ENCODE measurements around the gene ALCAM.

Gene ALCAM

DNA sequence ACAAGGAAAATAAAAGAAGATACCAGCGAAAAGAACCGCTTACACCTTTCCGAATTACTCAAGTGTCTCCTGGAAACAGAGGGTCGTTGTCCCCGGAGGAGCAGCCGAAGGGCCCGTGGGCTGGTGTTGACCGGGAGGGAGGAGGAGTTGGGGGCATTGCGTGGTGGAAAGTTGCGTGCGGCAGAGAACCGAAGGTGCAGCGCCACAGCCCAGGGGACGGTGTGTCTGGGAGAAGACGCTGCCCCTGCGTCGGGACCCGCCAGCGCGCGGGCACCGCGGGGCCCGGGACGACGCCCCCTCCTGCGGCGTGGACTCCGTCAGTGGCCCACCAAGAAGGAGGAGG, 325 bp downstream of the ALCAM start:
- ATAC-seq, result peak; percentile 10
- TF ChIP-seq ESRRG (CRISPR knock-in tag; IDR thresholded peaks at IDR 0.05) (no peak), ZNF565 (CRISPR knock-in tag; conservative IDR thresholded peaks at IDR 0.05; ENCODE audit: low read depth) (no peak), SNAI2 (CRISPR knock-in tag; IDR thresholded peaks at IDR 0.05) (no peak), ARNTL (CRISPR knock-in tag; IDR thresholded peaks at IDR 0.05; ENCODE audit: borderline replicate concordance, low read depth) (no peak), TCF4 (CRISPR knock-in tag; IDR thresholded peaks at IDR 0.05; ENCODE audit: borderline replicate concordance) (no peak), ZNF8 (CRISPR knock-in tag; IDR thresholded peaks at IDR 0.05) (no peak), RARB (CRISPR knock-in tag; IDR thresholded peaks at IDR 0.05) (no peak)
- TF ChIP-seq, protein P1, sequence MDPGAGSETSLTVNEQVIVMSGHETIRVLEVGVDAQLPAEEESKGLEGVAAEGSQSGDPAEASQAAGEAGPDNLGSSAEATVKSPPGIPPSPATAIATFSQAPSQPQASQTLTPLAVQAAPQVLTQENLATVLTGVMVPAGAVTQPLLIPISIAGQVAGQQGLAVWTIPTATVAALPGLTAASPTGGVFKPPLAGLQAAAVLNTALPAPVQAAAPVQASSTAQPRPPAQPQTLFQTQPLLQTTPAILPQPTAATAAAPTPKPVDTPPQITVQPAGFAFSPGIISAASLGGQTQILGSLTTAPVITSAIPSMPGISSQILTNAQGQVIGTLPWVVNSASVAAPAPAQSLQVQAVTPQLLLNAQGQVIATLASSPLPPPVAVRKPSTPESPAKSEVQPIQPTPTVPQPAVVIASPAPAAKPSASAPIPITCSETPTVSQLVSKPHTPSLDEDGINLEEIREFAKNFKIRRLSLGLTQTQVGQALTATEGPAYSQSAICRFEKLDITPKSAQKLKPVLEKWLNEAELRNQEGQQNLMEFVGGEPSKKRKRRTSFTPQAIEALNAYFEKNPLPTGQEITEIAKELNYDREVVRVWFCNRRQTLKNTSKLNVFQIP (CRISPR knock-in tag; IDR thresholded peaks at IDR 0.05; ENCODE audit: borderline replicate concordance, low read depth), result no peak
- TF ChIP-seq, protein P2, sequence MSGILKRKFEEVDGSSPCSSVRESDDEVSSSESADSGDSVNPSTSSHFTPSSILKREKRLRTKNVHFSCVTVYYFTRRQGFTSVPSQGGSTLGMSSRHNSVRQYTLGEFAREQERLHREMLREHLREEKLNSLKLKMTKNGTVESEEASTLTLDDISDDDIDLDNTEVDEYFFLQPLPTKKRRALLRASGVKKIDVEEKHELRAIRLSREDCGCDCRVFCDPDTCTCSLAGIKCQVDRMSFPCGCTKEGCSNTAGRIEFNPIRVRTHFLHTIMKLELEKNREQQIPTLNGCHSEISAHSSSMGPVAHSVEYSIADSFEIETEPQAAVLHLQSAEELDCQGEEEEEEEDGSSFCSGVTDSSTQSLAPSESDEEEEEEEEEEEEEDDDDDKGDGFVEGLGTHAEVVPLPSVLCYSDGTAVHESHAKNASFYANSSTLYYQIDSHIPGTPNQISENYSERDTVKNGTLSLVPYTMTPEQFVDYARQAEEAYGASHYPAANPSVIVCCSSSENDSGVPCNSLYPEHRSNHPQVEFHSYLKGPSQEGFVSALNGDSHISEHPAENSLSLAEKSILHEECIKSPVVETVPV (CRISPR knock-in tag; IDR thresholded peaks at IDR 0.05), result no peak

DNA sequence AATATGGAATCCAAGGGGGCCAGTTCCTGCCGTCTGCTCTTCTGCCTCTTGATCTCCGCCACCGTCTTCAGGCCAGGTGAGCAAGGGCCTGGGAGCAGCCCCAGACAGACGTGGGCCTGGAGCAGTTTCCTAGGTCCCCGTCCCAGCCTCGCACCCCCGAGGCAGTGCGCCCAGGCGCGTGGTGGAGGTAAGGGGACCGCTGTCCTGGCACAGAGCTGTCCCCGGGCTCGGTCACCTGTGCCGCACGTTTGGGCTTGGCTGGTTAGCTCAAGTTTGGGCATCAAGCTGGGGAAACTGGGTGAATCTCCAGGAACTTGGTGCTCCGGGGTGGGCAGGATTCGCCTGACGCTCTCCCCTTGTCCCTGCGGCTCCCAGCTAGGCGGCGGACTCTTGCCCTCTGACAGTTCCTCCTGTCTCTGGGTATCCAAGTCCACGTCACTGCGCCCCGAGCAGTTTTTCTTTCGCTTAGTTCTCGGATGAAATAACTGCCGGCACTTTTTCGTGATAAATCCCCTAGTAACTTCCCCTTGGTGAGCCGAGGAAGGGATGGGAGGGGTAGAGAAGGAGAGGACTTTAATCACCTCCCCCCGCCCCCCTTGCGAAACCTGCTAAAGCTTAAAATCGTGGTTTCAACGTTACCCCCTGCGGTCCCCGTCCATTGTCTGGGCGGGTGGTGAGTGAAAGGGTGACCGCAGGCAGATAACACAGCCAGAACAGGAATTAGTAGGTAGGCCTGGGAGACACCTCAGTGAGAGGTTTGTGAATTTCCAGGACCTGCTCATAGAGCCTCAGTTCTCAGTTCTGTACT, 901 bp downstream of the ALCAM start:
- peak; percentile 23 for ATAC-seq
- TF ChIP-seq SNAI2 (CRISPR knock-in tag; IDR thresholded peaks at IDR 0.05), result no peak
- TF ChIP-seq TOX (CRISPR knock-in tag; IDR thresholded peaks at IDR 0.05; ENCODE audit: borderline replicate concordance), result no peak
- TF ChIP-seq, protein P3, sequence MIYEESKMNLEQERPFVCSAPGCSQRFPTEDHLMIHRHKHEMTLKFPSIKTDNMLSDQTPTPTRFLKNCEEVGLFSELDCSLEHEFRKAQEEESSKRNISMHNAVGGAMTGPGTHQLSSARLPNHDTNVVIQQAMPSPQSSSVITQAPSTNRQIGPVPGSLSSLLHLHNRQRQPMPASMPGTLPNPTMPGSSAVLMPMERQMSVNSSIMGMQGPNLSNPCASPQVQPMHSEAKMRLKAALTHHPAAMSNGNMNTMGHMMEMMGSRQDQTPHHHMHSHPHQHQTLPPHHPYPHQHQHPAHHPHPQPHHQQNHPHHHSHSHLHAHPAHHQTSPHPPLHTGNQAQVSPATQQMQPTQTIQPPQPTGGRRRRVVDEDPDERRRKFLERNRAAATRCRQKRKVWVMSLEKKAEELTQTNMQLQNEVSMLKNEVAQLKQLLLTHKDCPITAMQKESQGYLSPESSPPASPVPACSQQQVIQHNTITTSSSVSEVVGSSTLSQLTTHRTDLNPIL (CRISPR knock-in tag; IDR thresholded peaks at IDR 0.05; ENCODE audit: low read depth), result no peak
- no peak for TF ChIP-seq ZNF70 (CRISPR knock-in tag; IDR thresholded peaks at IDR 0.05)
- TF ChIP-seq BACH2 (CRISPR knock-in tag; IDR thresholded peaks at IDR 0.05; ENCODE audit: borderline replicate concordance), result no peak
- no peak for TF ChIP-seq PPARA (CRISPR knock-in tag; IDR thresholded peaks at IDR 0.05; ENCODE audit: borderline replicate concordance)
- TF ChIP-seq ZNF565 (CRISPR knock-in tag; conservative IDR thresholded peaks at IDR 0.05; ENCODE audit: low read depth), result no peak

DNA sequence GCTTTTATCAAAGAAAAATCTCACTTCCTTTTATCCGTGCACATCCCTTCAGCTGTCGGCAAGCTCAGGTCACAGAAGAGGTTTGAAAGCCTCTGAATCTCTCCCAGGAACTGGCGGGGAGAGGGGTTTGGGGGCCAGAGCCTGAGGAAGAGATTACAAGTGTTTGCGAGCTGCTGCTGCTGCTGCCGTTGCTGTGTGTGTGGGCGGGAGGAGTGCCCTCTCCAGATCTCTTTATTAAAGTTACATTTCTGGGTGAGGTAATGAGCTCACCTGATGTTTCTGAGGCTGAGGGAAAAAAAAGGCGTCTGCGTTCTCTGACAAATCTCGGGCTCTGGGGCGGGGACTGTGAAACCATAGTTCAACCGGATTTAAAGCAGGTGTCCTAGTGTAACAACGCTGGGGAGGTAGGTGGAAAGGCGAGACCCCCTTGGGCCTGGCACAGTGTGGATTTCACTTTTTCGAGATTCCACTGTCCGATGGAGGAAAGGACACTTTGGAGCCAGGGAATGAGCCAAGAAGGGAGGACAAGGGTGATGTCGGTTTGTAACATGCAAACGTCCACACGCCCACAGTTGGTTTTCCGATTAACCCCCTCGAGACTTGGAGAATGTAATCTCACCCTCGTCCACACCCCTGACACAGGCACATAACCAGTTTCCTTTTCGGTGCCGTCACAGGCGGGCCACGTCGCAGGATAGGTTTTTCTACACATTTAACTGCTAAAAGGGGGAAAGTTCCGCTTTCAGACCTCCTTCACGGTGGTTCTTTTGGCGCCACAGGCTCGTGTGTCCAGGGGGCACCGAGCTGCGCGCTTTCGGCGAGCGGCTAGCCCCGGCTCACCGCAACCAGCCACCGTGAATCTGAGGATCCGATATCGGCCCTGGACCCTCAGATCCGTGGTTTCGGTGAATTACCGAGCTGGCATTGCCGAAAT, 2.1 kb downstream of the ALCAM start:
- no peak; the same call in 2 of the 3 replicates for ATAC-seq
- TF ChIP-seq PPARA (CRISPR knock-in tag; IDR thresholded peaks at IDR 0.05; ENCODE audit: borderline replicate concordance) (no peak), ISL1 (CRISPR knock-in tag; IDR thresholded peaks at IDR 0.05) (no peak), ZNF565 (CRISPR knock-in tag; conservative IDR thresholded peaks at IDR 0.05; ENCODE audit: low read depth) (no peak), OSR1 (CRISPR knock-in tag; IDR thresholded peaks at IDR 0.05) (no peak), ZC3H10 (CRISPR knock-in tag; IDR thresholded peaks at IDR 0.05) (no peak), TOX (CRISPR knock-in tag; IDR thresholded peaks at IDR 0.05; ENCODE audit: borderline replicate concordance) (no peak), SNAI2 (CRISPR knock-in tag; IDR thresholded peaks at IDR 0.05) (no peak)
- TF ChIP-seq, protein P4, sequence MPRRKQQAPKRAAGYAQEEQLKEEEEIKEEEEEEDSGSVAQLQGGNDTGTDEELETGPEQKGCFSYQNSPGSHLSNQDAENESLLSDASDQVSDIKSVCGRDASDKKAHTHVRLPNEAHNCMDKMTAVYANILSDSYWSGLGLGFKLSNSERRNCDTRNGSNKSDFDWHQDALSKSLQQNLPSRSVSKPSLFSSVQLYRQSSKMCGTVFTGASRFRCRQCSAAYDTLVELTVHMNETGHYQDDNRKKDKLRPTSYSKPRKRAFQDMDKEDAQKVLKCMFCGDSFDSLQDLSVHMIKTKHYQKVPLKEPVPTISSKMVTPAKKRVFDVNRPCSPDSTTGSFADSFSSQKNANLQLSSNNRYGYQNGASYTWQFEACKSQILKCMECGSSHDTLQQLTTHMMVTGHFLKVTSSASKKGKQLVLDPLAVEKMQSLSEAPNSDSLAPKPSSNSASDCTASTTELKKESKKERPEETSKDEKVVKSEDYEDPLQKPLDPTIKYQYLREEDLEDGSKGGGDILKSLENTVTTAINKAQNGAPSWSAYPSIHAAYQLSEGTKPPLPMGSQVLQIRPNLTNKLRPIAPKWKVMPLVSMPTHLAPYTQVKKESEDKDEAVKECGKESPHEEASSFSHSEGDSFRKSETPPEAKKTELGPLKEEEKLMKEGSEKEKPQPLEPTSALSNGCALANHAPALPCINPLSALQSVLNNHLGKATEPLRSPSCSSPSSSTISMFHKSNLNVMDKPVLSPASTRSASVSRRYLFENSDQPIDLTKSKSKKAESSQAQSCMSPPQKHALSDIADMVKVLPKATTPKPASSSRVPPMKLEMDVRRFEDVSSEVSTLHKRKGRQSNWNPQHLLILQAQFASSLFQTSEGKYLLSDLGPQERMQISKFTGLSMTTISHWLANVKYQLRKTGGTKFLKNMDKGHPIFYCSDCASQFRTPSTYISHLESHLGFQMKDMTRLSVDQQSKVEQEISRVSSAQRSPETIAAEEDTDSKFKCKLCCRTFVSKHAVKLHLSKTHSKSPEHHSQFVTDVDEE (CRISPR knock-in tag; IDR thresholded peaks at IDR 0.05), result no peak

All from SK-N-SH treated with all-trans-retinoic acid at 6 μM for 48 hours (cell line).